SHP77 (cell line): Measurements from ENCODE around the gene SLC35E1.
"Not testable (repeated sequence)": the region's sequence is repeated elsewhere in the genome, so short reads cannot be mapped to it uniquely, and the experiment has no call there.

Experiments used
- DNase-seq, 2 experiments: peaks; one replicate each; lab custom pipeline; 2025; lab: John Stamatoyannopoulos, UW

SLC35E1 gene

GRCh38 chr19:16581145-16581970 lies 9.1 kb upstream of the SLC35E1 start:
- no peak for DNase-seq

DNA sequence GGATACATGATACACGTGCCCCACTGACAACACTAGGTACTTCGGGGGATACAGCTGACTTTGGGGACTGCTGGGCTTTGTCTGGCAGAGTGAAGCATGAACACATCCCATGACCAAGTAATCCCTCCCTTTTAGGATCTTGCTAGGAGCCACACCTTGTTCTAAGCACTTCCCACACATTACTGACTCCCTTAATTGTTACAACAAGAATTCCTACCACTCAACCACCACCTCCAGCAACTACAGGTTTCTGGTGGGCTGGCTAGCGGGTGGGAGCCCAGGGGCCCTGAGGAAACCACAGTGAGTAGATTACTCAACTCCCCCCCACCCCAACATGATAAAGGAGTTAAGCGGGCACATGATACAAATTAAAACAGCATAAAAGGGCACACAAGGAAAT lies 7.2 kb upstream of the SLC35E1 start:
- DNase-seq: no peak

DNA sequence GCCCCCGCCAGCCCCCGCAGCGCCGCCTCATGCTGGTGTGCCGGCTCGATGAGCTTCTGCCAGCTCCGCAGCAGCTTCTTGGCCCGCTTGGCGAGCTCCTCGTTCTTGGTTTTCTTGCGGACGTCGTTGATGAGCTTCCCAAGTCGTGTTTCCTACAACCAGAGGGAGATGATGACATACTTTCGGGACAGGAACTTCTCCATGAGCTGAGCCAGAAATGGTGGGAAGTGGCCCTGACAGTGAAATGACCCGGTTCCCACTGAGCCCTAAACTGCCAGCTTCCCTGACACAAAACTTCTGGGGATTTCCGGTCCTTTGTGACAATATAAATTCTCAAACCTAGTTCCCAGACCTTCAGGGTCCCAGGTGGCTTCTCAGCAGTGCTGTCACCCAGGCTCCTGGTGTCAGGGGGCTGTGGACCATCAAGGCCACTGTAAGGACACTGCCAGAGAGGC lies 5.3 kb upstream of the SLC35E1 start:
- no peak for DNase-seq

DNA sequence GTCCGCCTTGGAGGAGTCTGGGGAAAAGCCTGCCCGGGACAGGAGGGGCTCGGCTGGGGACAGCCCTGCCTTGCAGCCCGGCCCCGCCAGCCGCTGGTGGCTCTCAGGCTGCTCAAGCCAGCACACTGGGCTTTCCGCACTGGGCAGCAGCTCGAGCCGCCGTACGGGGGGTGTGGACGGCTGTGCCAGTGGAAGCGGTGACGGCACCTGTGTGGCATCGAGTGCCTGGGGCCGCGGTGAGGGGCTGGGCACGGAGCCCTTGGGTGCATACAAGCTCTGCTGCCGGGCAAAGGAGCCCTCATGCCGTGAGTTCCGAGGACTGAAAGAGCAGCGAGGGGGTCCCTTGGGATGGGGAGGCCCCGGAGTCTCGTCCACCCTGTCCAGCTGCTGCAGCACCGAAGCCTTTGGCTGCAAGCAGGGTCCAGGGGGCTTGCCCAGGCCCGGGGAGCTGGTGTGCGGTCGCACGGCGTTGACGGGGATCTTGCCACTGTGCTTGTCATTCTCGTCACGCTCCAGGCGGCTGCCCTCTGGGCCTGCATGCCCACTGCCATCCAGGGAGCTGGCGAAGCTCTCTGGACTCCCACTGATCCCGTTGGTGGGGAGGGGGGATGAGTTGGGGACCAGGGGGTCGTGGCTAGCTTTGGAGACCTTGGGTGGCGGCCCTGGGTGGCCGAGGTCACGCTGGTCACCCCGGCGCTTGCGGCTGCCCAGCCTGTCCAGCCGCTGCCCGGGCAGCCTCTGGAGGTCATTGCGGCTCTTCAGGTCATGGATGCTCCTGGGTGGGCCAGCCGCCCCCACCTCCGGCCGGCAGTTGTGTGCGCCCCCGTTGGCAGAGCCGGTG lies 4.7 kb upstream of the SLC35E1 start:
- no peak for DNase-seq

DNA sequence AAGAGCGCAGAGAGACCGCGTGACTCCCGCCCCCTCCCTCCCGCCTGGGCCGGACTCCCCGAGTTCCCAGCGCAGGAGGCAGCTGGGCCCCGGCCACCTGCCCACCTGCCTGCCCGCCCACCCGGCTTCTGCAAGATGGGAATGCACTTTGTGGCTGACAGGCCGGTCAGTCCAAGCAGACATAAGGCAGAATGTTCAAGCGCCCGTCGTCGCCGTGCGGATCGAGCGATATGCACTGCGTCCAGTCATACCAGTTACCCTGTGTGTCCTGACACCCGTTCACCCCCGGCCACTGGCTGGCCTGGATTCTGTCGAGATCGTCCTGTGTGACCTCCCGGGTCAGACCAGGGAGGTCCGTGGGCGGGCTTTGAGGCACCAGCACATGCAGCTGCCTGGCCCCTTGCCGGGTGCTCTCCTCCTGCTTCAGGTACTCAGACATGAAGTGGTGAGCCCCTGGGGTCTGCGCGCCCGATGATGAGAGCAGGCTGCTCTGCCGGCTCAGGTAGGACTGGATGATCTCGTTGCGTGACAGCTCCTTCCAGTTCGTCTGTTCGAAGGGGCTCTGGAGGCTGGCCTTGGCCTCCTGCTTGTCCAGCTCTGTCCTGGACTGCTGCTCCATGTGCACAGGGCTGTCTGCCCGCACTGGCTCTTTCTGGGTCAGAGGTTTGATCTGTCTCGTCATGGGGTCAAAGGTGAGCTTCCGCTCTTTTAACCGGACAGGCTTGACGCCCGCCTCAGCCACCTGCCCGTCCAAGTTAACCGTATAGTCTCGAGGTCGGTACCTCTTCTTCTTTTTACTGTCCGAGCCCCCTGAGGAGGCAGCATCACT lies 3.9 kb upstream of the SLC35E1 start:
- DNase-seq: no peak

GRCh38 chr19:16575282-16575681 lies 3.1 kb upstream of the SLC35E1 start:
- DNase-seq: no peak

DNA sequence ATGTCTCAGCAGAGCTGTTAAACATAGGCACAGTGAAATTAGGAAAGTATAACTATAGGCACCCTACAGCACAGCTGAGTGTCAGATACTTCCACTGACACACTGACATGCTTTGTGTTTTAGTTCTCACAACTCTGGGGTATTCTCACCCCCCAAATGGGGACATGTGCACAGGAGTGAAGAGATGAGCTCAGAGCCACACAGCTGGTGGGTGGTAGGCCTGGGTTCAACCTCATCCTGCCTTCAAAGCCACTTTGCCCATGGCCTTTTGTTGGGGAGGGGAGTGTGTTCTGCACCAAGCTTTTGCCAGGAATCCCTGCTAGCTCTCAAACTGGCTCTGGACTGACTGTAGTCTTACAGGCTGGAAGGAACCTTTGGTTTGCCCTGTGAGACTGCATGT lies 1.7 kb upstream of the SLC35E1 start:
- no peak for DNase-seq

GRCh38 chr19:16573296-16573695 lies 1.1 kb upstream of the SLC35E1 start:
- no peak for DNase-seq

GRCh38 chr19:16571822-16572331 lies 338 bp downstream of the SLC35E1 start:
- peak in 1 of 2 experiments; percentile 59 for DNase-seq

DNA sequence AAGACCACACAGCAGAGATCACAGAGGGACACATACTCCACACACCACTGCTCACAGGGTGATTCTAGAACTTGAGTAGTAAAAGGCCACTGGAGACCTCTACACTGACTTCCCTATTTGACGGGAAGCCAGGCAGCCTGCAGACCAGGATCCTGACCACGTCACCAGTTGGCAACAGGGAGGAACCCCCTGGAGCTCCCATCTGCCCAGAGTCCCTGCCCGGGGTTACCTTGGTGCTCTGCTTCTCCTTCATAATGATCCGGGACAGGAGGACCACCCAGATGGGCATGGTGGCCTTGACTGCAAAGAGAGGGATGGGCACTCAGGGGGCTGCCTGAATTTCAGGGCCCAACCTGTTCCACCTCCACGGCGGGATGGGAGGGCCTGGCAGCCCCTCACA lies 932 bp downstream of the SLC35E1 start:
- DNase-seq: peak in 1 of 2 experiments; percentile 9

- DNase-seq: no peak
These were observed 2.5 kb downstream of the SLC35E1 start for GRCh38 chr19:16569609-16570320.

GRCh38 chr19:16566702-16567101 lies 5.5 kb downstream of the SLC35E1 start:
- DNase-seq: no peak

DNA sequence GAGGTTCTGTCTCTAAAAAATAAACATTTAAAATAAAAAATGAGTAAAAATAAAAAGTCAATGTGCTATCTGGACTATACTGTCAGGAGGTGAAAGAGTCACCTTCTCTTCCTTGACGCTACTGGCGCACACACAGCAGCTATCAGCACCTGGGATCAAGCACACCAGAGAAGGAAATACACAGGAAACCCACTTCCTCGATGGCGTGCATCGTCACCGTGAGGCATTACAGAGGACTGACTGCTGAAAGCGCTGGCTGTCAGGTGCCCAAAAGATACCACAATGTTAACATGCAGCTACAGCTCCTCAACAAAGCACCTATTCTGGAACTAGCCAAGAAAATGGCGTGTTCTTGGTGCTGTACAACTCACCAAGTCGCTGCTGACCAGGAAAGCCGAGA lies 6.1 kb downstream of the SLC35E1 start:
- DNase-seq: no peak

- no peak for DNase-seq
These were observed 7.4 kb downstream of the SLC35E1 start for GRCh38 chr19:16564842-16565241.

- no peak for DNase-seq
These were observed 9.6 kb downstream of the SLC35E1 start for GRCh38 chr19:16562608-16563025.

GRCh38 chr19:16561382-16561781 lies 10.8 kb downstream of the SLC35E1 start:
- no peak for DNase-seq

GRCh38 chr19:16559780-16560276 lies 12.4 kb downstream of the SLC35E1 start:
- DNase-seq: no peak

DNA sequence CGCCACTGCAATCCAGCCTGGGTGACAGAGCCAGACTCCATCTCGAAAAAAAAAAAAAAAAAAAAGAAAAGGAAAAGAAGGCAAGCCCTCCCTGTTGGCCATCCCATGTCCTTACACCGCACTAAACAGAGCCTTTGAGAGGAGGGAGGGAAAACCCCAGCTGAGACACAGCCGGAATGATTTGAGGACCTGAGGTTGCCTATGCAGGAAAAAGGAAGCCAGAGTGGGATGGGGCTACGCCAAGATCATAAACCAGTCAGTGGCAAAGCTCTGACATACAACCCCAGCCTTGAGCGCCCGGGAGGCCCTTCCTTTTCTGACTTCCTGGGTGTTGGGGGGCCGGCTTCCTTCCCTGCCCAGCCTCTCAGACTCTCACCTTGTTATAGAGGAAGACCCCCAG lies 17.4 kb downstream of the SLC35E1 start:
- DNase-seq: no peak

GRCh38 chr19:16551902-16552301 lies 20.3 kb downstream of the SLC35E1 start:
- DNase-seq: not testable (repeated sequence)

DNA sequence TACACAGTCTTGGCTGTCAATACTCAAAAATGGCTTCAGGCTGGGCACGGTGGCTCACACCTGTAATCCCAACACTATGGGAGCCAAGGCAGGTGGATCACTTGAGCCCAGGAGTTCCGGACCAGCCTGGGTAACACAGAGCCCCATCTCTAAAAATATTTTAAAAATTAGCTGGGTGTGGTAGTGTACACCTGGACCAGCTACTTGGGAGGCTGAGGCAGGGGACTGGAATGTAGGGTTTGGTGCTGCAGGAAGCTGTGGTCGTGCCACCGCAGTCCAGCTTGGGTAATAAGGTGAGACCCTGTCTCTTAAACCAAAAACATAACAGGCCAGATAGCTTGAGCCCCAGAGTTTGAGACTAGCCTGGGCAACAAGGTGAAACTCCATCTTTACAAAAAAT lies 23.3 kb downstream of the SLC35E1 start:
- DNase-seq: no peak
